SW480 (cell line): ENCODE results near the gene MAPKAP1.

Experiments
- DNase-seq: peaks from one replicate; pipeline ENCODE4 v3.0.0-alpha.2; 2016; ENCODE audit warnings: low spot score

MAPKAP1 gene

DNA sequence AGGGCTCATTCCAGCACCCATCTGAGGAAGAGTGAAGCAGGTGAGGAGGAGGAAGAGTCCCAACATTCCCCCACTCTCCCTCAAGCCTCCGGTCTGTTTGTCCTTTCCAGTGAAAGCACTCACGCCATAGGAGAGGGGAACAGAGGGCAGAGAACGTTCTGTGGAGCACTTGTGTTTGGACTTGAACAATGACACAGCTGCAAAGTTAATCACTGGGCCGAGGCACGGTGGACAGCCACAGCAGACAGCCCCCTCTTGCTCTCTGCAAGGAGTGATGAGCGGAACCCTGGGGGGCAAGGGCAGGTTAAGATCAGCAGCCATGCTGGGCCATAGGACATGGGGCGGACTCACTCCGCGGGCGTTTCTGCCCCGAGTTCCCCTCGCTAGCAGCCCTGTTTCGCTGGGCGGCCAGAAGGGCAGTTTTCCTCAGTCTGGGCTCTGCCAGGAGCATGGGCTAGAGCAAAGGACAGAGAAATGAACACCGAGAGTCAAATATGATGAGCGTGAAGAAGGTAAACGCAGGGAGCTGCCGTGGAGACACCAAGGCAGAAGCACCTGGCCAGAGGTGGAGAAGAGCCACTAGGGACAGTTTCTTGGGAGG is 259.7 kb downstream of the MAPKAP1 start:
- DNase-seq: no peak

DNA sequence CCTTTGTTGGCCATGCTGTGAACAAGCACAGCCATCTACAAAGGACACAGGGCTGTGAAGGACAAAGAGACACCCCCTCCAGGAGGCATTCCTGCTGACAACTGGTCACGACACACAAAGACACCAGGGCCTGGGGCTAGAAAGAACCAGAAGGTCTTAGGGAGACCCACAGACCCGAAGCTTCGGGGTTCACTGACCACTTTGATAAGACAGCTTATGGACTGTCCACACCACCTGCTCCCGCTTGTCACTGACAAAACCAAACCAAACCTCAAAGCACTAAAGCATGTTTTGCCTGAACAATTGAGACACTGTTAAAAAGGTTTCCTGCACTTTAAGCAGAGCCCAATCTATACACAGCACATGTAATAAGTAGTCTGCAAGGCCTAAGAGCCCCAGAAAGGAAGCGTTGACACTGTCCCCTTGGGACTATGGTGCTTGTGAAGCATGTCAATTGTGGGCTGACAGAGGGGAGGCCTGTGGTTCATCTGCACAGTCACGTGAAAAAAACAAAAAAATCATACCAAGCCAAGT is 260.4 kb downstream of the MAPKAP1 start:
- DNase-seq: no peak

DNA sequence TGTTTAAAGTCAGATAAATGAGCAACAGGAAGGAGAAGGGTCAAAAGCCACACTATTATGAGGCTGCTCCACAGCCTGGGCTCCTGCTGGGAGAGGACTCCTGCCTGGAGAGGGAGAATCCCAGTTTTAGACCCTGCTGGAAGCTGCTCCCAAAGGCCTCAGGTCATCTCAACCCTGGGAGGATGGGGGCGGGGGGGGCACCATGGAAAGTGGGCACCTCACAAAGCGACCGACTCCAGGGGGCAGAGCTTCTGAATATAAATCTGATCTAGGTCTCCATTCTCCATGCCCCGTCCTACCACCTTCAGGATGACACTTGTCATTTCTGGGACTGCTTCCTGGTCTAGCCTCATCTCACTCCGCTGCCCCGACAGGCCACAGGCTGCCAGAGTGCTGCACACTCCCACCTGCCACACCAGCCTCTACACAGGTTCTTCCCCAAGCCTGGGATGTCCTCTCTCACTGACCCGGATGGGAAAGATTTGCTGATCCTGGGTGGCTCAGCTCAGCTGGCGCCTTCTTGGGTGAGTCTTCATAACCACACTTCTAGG is 262.0 kb downstream of the MAPKAP1 start:
- DNase-seq: no peak

DNA sequence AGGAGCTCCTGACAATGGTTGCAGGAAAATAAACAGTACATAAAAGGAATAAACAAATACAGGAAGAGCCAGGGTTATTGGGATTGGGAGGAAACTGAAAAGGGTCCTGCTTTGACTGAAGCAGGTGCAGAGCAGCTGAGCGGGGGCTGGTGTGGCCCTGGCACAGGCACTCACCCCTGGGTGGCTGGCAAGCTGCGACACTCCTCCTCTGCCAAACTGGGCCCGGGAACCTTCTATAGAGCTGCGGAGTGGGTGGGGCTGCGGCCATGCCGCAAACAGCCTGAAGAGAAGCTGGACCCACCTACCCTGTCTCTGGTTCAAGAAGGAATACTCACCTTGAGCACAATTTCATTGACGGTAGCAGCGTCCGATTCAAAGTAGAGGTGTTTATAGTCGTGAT is 262.8 kb downstream of the MAPKAP1 start:
- no peak for DNase-seq

DNA sequence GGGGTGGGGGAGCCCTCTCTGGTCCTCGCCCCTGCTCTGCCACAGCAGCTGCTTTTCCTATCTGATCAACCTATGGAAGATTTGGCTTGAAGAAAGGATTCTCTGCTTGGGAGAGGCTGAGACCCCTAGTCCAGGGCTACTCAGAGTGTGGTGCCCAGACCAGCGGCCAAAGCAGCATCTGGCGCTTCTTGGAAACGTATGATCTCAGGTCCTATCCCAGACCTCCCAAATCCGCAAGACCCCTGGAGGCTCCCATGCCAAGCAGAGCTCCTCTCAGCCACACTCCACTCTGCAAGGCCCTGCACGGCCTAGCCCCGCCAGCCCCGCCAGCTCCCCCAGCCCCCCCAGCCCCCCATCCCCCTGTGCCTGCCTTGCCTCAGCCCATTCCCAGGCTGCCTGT is 263.6 kb downstream of the MAPKAP1 start:
- no peak for DNase-seq

DNA sequence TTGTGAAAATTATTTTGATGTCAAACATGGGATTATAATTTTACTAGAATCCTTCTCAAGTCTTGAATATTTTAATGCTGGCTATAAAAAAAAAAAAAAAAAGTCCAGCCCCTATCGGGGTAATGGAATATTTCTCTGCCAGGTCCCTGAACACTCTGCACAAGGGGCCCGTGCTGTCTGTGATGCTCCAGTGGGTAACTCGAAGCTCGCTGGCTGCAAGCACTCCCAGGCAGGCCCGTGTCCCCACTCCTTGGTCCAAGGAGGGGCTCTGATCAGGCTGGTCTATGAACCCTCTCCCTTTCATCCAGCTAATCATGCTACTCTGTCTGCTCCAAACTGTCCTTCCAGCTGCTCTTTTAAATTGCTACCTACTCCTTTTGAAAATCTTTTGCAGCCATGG is 264.6 kb downstream of the MAPKAP1 start:
- no peak for DNase-seq

DNA sequence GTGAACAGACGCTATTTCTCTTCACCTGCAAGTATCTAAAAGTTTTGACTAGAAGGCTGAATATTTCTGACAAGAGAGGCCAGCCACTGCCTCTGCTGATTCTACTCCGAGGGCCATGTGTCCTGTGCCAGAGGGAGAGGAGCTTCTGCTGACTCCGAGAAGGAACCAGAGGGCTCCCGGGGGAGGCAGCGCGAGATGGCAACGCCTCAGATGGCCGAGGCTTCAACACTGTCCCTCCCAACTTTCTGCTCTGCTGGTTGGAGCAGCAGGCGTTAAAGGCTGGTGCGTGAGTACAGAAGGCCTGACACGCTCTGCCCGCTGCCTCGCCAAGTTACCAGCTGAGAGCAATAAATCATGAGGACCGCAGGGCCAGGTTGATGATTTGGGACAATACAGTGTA is 266.6 kb downstream of the MAPKAP1 start:
- no peak for DNase-seq

DNA sequence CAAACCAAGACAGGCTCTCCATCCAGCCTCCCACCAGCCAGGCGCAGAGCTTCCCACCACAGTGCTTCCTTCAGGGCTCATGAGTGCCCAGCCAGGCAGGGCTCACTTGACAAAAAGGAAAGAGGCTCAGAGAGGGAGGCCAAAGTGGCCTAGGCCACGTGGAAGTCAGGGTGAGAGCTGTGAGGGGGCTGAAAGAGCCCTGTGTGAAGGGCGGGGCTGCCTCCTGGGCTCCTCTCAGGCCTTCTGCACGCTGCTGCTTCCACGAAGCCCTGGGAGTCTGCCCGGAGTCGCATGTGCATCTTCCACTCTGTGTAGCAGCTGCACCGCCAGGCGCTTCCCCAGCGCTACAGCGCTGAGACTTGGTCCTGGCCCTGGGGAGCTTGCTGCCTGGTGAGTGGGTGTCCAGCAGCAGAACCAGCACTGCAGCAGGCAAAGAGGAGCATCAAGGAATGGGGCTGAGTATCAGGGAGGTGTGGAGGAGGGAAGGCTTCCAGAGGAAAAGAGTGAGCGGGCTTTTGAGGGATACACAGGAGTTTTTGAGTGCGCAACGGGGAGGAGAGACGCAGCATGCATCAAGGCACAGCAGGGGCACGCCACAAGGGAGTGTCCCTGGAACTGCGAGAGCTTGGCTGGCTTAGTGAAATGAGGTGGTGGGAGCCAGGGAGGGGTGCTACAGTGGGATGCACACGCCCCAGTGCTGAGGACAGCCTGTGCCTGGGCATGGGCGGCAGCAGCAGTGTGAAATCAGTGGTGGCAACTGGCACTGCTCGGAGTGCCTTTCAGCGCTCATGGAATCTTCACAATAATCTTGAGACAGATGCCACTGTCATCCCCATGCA is 267.4 kb downstream of the MAPKAP1 start:
- no peak for DNase-seq

DNA sequence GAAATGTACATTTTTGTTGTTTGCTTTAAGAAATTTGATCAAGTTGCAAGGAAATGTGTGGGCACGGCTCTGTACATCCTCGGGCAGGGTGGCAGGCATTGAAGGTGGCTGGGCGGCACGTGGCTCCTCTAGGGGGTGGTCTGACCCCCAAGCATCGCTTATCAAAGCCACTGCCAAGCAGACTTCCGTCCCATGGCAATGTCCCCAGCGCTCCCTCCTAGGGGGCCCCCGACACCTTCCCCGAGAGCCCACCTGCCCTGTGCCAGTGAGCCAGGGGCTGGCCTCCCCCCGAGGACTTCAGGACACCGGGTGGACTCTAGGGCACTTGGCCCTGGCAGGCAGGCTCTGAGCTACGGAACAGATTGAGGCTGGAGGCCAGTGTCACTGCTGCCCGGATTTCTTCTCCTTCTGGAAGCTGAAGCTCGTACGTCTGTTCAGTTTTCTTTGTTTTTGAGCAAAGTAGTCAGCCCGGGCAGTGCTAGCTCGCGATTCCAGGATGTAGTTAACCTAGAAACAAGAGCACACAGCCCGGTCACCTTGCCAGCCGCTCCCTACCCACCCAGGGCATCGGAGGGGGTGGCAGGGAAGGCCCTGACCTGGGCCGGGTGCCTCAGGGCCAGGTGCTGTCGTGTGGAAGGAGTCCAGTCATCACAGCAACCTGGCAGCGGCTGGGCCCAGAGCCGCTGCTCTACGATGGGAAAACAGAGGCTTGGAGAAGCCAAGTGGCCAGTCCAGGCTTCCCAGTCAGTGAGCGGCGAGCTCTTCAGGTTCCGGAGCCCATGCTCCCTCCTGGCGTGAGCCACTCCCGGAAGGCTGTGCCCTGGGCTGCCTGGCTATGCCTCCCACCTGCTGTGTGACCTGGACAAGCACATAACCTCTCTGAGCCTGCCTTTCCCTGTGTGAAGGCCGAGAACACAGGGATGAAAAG is 268.2 kb downstream of the MAPKAP1 start:
- no peak for DNase-seq

DNA sequence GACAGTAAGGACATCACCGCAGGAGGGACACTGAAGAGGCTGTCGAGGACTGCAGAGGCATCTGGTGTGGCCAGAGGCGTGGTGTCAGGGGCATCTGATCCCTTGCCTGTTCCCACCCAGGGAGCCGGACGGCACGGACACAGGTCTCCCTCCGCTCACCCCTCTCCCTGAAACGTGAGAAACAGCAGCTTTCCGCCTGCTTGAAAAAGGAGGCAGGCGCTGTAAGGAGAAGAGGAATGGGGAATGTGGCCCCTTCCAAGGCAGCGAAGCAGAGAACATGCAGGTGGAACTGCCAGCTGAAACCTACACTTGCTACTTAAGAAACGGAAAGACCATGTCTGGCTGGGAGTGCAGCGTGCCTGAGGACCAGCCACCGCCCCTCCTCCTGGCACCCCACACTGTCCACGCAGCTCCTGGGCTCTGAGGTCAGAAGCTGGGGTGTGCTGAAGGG is 269.2 kb downstream of the MAPKAP1 start:
- no peak for DNase-seq

DNA sequence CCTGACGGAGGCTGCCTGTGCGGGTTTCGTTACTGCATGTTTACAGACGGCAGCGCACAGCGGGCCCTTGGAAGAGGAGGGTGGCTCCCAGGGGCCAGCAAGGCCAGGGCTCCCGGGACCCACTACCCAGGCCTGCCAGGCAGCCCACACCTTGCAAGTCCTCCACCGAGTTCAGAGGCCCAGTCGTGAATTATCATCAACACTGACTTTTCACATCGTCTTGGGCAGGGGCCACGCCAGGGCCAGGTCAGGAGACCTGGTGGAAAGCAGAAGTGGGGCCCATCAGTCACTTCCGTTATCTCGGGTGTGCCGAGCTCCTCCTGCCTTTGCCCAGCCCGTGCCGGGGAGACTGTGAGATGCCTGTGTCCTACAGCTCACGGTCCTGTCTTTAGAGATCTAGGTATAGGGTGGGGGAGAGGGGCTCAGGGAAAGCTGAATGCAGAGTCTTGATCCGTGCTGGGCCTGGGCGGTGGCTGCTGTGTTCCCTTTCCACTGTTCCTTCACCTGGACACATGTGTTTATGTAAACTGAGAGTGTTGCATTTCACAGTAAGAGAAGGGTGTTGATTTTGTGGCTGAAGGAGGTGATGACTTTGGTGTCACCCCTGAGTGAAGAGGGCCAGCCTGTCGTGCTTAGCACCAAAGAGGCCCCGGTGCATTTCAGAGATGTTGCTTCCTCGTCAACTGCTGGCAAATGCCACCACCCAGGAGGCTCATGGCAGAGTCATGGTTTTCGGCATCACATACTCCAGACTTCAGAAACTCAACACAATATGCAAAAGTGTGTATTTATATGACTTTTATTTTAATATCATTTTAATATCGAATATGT is 270.2 kb downstream of the MAPKAP1 start:
- DNase-seq: no peak

DNA sequence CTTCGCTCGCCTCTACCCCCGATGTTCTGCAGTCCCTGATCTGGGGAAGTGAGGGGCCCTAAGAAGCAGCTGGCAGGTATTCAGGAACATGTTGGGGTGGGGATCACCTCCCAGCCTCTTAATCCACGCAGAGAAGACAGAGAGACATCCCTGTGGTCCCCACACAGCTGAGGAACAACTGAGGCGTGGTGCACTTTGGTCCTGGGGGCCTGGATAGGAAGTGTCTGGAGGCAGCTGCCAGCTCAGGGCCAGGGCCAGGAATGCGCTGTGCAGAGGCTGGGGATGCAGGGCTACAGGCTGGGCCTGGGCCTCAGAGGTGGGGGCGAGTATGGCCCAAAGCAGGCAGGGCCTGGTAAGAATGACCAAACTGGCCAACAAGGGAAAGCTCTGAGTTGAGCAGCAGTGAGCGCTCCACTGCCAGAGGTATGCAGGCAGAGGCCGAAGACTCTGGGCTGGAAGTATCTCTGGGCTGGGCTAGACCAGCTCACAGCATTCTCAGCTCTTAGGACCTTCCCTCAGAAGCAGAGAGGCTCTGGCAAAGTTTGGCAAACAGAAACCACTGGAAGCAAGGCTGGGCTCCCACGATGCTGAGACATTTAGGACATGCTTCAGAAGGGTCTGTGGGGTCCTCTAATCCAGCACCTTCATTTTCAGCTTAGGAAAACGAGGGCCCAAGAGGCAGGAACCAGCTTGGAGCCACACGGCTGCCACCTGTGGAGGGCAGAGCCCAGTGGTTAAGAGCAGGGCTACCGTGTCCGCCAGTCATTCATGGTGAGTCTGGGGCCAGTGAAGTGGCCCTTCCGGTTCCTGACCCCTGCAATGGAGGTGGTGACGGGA is 271.0 kb downstream of the MAPKAP1 start:
- no peak for DNase-seq

DNA sequence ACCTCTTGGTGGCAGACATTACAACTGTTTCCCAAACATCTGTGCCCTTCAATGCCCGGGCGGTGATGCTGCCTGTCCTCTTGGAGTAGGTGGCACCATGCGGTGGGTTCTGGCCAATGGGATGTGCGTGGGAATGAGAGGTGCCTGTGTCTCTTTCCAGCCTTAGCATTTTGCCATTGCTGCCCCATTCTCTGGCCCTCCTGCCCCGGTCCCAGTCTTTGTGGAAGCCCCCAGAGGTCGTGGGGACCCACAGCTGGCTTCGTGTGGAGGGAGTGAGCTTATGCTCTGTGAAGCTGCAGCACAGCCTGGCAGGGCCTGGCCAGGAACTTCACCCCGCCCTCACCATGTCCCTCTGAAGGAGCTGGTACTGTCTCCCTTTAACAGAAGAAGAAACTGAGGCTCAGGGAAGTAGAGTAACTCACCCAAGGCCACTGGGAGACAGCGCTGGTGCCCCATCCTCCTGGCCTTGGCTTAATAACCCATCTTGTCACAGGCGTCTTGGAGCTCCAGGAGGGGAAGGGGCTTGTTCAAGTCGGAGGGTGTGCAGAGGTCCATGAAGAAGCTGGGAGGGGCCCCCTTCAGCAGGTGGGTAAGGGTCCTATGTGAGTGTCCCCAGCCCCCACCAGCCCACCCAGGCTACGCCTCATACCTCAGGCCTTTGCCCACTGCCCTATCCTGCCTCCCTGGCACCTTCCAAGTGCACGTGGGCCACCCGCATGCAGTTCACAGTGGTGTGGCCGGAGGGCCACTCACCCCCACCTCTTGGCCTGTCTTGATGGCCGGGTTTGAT is 271.8 kb downstream of the MAPKAP1 start:
- DNase-seq: no peak

DNA sequence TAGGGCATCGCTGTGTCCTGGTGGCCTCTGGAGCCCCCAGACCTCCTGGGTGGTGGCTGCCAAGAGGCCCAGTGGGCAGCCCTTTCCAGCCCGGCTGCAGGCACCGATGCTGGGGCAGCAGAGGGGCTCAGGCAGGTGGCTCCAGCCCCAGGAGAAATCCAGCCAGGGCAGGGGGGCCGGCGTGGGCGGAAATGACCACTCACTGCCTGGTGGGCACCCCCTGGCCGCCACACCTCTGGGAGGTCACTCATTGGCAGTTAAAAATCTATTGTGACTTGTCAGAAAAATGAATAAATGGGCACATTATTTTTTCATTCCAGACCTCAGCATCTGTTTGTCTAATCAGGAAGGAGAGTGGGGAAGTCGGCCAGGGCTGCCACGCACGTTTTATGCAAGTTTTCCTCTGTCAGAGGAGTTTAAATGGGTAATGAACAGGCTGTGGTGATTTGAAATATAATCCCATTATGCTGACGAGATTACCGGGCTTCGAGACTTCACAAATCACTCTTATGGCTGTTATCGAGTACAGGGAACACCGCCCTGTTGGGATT is 273.5 kb downstream of the MAPKAP1 start:
- DNase-seq: no peak

DNA sequence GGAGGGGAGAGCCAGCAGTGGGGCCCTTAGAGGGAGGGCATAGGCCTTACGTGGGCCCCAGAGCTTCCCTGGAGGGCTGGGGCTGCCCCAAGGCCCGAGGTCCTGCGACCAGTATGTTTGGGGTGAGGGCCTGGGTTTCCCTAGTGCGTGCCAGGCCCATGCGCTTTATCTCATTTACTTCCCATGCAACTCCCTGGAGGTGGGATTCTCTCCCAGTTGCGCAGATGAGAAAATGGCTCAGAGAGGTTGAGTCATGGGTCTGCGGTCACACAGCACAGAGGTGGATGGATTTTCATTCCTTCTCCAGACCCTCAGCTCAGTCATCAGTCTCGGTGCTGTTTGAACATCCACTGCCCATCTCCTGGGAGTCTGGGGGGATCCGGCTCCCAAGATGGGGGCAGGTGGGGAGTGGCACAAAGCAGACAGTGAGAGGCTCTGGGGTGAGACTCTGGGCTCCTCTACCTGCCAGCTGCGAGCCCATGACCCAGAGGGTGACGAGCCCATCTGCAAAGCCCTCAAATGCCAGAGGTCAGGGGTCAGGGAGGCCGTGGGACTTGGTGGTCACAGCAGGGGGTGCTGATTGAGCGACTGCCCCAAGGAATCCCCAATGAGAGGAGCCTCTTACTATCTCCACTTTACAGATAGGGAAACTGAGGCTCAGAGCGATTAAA is 274.2 kb downstream of the MAPKAP1 start:
- DNase-seq: no peak

DNA sequence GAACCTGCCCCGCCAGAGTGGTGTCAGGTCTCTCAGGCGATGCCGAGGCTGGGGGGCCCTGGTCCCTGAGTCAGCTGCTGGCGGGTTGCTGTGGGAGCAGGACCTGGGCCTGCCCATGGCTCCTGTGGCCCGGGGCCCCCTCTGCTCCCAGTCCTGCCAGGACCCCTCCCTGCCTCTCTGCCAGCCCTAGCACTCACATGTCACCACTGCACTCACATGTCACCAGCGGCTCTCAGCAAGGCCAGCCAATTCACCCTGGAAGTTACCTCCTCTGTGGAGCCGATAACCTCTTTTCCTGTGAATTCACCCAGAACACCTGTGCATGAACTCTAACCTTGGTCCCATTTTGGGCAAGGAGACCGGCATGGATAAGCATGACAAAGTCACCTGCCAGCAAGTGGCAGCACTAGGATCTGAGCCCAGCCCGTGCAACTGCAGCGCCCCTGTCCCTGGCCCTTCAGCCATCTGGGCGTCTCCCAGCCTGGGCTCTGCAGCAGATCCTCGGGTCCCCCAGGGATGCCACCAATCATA is 275.2 kb downstream of the MAPKAP1 start:
- DNase-seq: no peak

DNA sequence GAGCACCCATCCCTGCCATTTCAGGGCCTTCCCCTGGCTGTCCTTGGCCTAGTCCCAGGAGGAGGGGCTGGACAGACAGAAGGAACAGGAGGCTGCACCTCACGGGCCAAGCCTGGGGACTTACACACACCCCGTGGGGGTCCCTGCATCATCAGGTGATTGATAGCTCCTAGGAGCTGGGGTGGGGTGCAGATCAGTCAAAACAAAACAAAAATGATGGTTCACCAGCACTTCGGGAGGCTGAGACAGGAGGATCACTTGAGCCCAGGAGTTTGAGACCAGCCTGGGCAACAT is 276.0 kb downstream of the MAPKAP1 start:
- DNase-seq: no peak
